Measurements from ENCODE around the gene ZNF524. TPM values are rescaled to one million over a fixed set of nuclear protein-coding genes. Genes with fewer than 3 reads are reported as not detected.

ZNF524 gene
- total and polyA plus RNA-seq, 2 donors (not counting 1 experiment from before 2014, with no cell fraction given) = 2.6 to 16.8 TPM

GRCh38 chr19:55601084-55601483 lies 996 bp downstream of the ZNF524 start:
- Histone ChIP-seq H3K4me2 (ENCODE audit: extremely low read depth, insufficient read depth, low read length) (peak overlapping the region; percentile 81), H3K27me3 (ENCODE audit: control insufficient read depth, insufficient read depth, low read length) (no peaks in the 10 kb centered on the region), H3K27ac (ENCODE audit: insufficient read depth, low read length) (no peak overlapping the region), H3K79me2 (ENCODE audit: control insufficient read depth, insufficient read depth, low read length) (peaks cover 9% of the 10 kb centered on the region), H2AFZ (ENCODE audit: low read length) (no peak overlapping the region), H3K36me3 (ENCODE audit: control insufficient read depth, insufficient read depth, low read length) (peaks cover 7% of the 10 kb centered on the region), H3K4me1 (ENCODE audit: control insufficient read depth, extremely low read depth, insufficient read depth, low read length) (peaks cover 6% of the 10 kb centered on the region), H3K4me3 (replicated peaks in 1 of 4; ENCODE audit: control extremely low read depth in 1 of 4, insufficient read depth in 1 of 4, low read depth in 3 of 4, low read length in 4 of 4) (peak overlapping the region; percentile 55 to 81 (median 63)), H4K20me1 (ENCODE audit: control insufficient read depth, extremely low read depth, insufficient read depth, low read length) (no peaks in the 10 kb centered on the region), H3K9ac (ENCODE audit: insufficient read depth, low read length) (no peak overlapping the region), H3K9me3 (ENCODE audit: control insufficient read depth, insufficient read depth, low read depth, low read length) (no peaks in the 10 kb centered on the region)
- TF ChIP-seq EZH2 (IDR thresholded peaks at IDR 0.05; ENCODE audit: low read length, missing control alignments) (no peak), CTCF (conservative IDR thresholded peaks at IDR 0.05 in 1 of 2, IDR thresholded peaks at IDR 0.05 in 1 of 2; ENCODE audit: low read depth in 1 of 2, low read length in 2 of 2) (no peak)
- DNase-seq (ENCODE audit: low read depth in 2 of 2) = no peak

GRCh38 chr19:55602104-55603001 lies 2.3 kb downstream of the ZNF524 start:
- H3K4me2 ChIP-seq (ENCODE audit: extremely low read depth, insufficient read depth, low read length) = no peak overlapping the region
- H2AFZ ChIP-seq (ENCODE audit: low read length) = no peak overlapping the region
- no peak overlapping the region for H3K27ac ChIP-seq (ENCODE audit: insufficient read depth, low read length)
- DNase-seq (ENCODE audit: low read depth in 2 of 2) = no peak
- no peaks in the 10 kb centered on the region for H4K20me1 ChIP-seq (ENCODE audit: control insufficient read depth, extremely low read depth, insufficient read depth, low read length)
- H3K27me3 ChIP-seq (ENCODE audit: control insufficient read depth, insufficient read depth, low read length) = no peaks in the 10 kb centered on the region
- no peaks in the 10 kb centered on the region for H3K9me3 ChIP-seq (ENCODE audit: control insufficient read depth, insufficient read depth, low read depth, low read length)
- peaks cover 4% of the 10 kb centered on the region for H3K36me3 ChIP-seq (ENCODE audit: control insufficient read depth, insufficient read depth, low read length)
- H3K4me3 ChIP-seq (replicated peaks in 1 of 4; ENCODE audit: control extremely low read depth in 1 of 4, insufficient read depth in 1 of 4, low read depth in 3 of 4, low read length in 4 of 4) = no peak overlapping the region
- H3K79me2 ChIP-seq (ENCODE audit: control insufficient read depth, insufficient read depth, low read length) = peaks cover 20% of the 10 kb centered on the region
- TF ChIP-seq EZH2 (IDR thresholded peaks at IDR 0.05; ENCODE audit: low read length, missing control alignments) = no peak
- no peak for TF ChIP-seq CTCF (conservative IDR thresholded peaks at IDR 0.05 in 1 of 2, IDR thresholded peaks at IDR 0.05 in 1 of 2; ENCODE audit: low read depth in 1 of 2, low read length in 2 of 2)
- H3K4me1 ChIP-seq (ENCODE audit: control insufficient read depth, extremely low read depth, insufficient read depth, low read length) = peaks cover 10% of the 10 kb centered on the region
- H3K9ac ChIP-seq (ENCODE audit: insufficient read depth, low read length) = no peak overlapping the region

- Histone ChIP-seq H3K36me3 (ENCODE audit: control insufficient read depth, insufficient read depth, low read length) (peaks cover 2% of the 10 kb centered on the region), H4K20me1 (ENCODE audit: control insufficient read depth, extremely low read depth, insufficient read depth, low read length) (no peaks in the 10 kb centered on the region), H3K4me2 (ENCODE audit: extremely low read depth, insufficient read depth, low read length) (no peak overlapping the region), H3K4me3 (replicated peaks in 1 of 4; ENCODE audit: control extremely low read depth in 1 of 4, insufficient read depth in 1 of 4, low read depth in 3 of 4, low read length in 4 of 4) (no peak overlapping the region), H3K4me1 (ENCODE audit: control insufficient read depth, extremely low read depth, insufficient read depth, low read length) (peaks cover 10% of the 10 kb centered on the region), H3K27ac (ENCODE audit: insufficient read depth, low read length) (no peak overlapping the region), H3K79me2 (ENCODE audit: control insufficient read depth, insufficient read depth, low read length) (peaks cover 26% of the 10 kb centered on the region), H3K9me3 (ENCODE audit: control insufficient read depth, insufficient read depth, low read depth, low read length) (no peaks in the 10 kb centered on the region), H3K9ac (ENCODE audit: insufficient read depth, low read length) (no peak overlapping the region), H2AFZ (ENCODE audit: low read length) (no peak overlapping the region), H3K27me3 (ENCODE audit: control insufficient read depth, insufficient read depth, low read length) (no peaks in the 10 kb centered on the region)
- DNase-seq (ENCODE audit: low read depth in 2 of 2) = no peak
- TF ChIP-seq CTCF (conservative IDR thresholded peaks at IDR 0.05 in 1 of 2, IDR thresholded peaks at IDR 0.05 in 1 of 2; ENCODE audit: low read depth in 1 of 2, low read length in 2 of 2) = no peak
- TF ChIP-seq EZH2 (IDR thresholded peaks at IDR 0.05; ENCODE audit: low read length, missing control alignments) = no peak
These were observed 3.0 kb downstream of the ZNF524 start for GRCh38 chr19:55603115-55603514.

Measured in fibroblast of lung (primary cell).